HG02852 (cell line): ENCODE data around the gene DAAM1.

Source experiments
- ATAC-seq: cut with Tn5 transposase; IDR thresholded peaks from one replicate; pipeline ENCODE4 v1.9.1; 2021; ENCODE audit warnings: mild to moderate bottlenecking, moderate library complexity; ENCODE audit not compliant: unreplicated experiment

DAAM1 gene

GRCh38 chr14:59188461-59189090, at the start of gene DAAM1:
Gene DAAM1 (plus strand): TSS chr14:59188667. CDS start chr14:59263478, 74,811 bp downstream.
- ATAC-seq: peak; percentile 87

GRCh38 chr14:59139324-59139723, 49.1 kb upstream of the DAAM1 start:
- ATAC-seq: no peak

- no peak for ATAC-seq
These were observed 48.2 kb upstream of the DAAM1 start for GRCh38 chr14:59140106-59140843.

- no peak for ATAC-seq
These were observed 42.0 kb upstream of the DAAM1 start for GRCh38 chr14:59146484-59146883.

GRCh38 chr14:59147007-59147406, 41.5 kb upstream of the DAAM1 start:
- ATAC-seq: no peak

GRCh38 chr14:59148334-59148900, 40.0 kb upstream of the DAAM1 start:
- peak; percentile 69 for ATAC-seq

- peak; percentile 75 for ATAC-seq
These were observed 37.5 kb upstream of the DAAM1 start for GRCh38 chr14:59150990-59151389.

- no peak for ATAC-seq
These were observed 34.1 kb upstream of the DAAM1 start for GRCh38 chr14:59154373-59154772.

GRCh38 chr14:59155886-59156285, 32.6 kb upstream of the DAAM1 start:
- ATAC-seq: no peak

- ATAC-seq: no peak
These were observed 29.3 kb upstream of the DAAM1 start for GRCh38 chr14:59159169-59159568.

GRCh38 chr14:59160506-59160905, 28.0 kb upstream of the DAAM1 start:
- ATAC-seq: no peak

GRCh38 chr14:59161561-59162175, 26.8 kb upstream of the DAAM1 start:
- ATAC-seq: peak; percentile 84

- ATAC-seq: no peak
These were observed 22.2 kb upstream of the DAAM1 start for GRCh38 chr14:59166258-59166657.

GRCh38 chr14:59175404-59175803, 13.1 kb upstream of the DAAM1 start:
- peak; percentile 99 for ATAC-seq

- no peak for ATAC-seq
These were observed 11.7 kb upstream of the DAAM1 start for GRCh38 chr14:59176765-59177164.

GRCh38 chr14:59177262-59177661, 11.2 kb upstream of the DAAM1 start:
- no peak for ATAC-seq

GRCh38 chr14:59181791-59182190, 6.7 kb upstream of the DAAM1 start:
- ATAC-seq: no peak

- ATAC-seq: no peak
These were observed 5.8 kb upstream of the DAAM1 start for GRCh38 chr14:59182641-59183040.

GRCh38 chr14:59183150-59183549, 5.3 kb upstream of the DAAM1 start:
- ATAC-seq: no peak

GRCh38 chr14:59184396-59184795, 4.1 kb upstream of the DAAM1 start:
- no peak for ATAC-seq

GRCh38 chr14:59185676-59186075, 2.8 kb upstream of the DAAM1 start:
- no peak for ATAC-seq

GRCh38 chr14:59186306-59186705, 2.2 kb upstream of the DAAM1 start:
- no peak for ATAC-seq
